Measurements from ENCODE around the gene NT5C1B. TPM values are rescaled to one million over a fixed set of nuclear protein-coding genes. Genes with fewer than 3 reads are reported as not detected.

NT5C1B gene
- total RNA-seq, 1 donor from 2014 or later, result not detected

- no peak for ATAC-seq
- no peak for DNase-seq (ENCODE audit: low spot score)
Observed at GRCh38 chr2:18600255-18600613, 10.9 kb upstream of the NT5C1B start.

DNA sequence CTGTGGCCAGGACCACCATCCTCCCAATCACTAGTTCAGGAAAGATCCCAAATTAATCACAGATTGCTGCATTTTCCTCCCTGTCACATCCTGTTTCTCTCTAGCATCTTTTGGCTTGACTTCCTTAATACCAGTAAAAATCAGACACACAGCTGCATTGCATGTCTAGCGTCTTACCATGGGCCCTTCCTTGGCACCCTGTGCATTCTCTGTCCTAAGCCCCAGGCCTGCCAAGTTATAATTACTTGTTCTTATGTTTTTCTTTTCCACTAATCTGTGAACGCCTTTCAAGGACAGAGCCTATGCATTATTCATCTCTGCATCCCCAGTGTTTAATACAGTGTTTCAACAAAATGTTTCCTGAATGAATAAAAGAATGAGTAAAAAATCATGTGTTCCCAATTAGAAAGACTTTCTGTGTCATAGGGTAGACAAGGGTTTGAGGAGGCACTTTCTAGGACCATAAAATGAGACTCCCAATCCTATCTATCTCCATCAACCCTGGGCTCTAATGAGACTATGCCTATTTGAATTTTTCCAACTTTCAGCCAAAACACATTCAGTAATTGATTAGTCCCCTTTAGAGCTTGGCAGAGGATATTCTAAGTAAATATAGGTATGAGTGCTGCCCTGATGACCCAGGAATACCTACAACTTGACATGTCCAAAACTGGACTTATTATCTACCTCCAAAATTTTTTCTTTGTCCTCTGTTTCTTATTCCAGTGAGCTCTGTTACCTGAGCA lies 10.3 kb upstream of the NT5C1B start:
- ATAC-seq, result peak; percentile 66
- DNase-seq (ENCODE audit: low spot score), result no peak

- no peak for DNase-seq (ENCODE audit: low spot score)
- peak; percentile 37 for ATAC-seq
Observed at GRCh38 chr2:18598848-18599484, 9.6 kb upstream of the NT5C1B start.

- DNase-seq (ENCODE audit: low spot score), result no peak
- no peak for ATAC-seq
Observed at GRCh38 chr2:18597618-18598017, 8.2 kb upstream of the NT5C1B start.

DNA sequence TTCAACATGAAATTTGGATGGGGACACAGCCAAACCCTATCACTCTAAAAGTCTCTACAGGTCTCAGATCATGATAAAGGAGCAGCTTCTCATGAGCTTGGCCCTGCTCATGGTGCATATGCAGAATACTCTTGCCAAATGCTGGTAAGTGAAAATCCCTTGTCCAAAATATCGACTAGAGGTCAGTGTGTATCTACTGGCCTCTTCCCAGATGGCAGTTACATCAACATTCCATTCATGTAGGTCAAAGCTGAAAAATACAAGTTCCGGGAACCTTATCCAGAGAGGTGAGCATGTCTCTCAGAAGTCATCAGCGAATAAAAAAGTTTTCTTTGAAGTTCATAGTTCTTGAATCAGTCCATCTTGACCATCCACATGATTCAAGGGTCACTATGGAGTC lies 7.6 kb upstream of the NT5C1B start:
- ATAC-seq (peak; percentile 82), DNase-seq (ENCODE audit: low spot score) (peak; percentile 62)

DNA sequence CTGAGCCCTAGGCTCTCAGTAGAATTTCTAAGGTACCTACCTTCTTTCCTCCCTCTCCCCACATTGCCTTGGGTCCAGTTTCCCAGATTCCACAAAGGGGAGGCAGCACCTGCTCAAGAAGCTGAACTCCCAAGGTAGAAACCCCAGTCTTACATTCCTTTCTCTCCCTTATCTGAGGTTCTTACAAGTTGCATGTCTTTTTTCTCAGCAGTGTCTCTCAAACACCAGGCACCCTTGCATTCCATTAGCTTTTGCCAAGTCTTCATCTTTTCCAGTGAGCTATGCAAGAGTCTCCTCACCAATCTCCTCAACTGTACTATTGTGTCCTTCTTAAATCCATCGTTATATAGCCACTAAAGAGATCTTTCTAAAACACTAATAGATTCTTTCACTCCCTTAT lies 4.1 kb upstream of the NT5C1B start:
- no peak for DNase-seq (ENCODE audit: low spot score)
- ATAC-seq, result no peak

GRCh38 chr2:18592372-18592771 lies 3.0 kb upstream of the NT5C1B start:
- DNase-seq (ENCODE audit: low spot score), result no peak
- no peak for ATAC-seq

DNA sequence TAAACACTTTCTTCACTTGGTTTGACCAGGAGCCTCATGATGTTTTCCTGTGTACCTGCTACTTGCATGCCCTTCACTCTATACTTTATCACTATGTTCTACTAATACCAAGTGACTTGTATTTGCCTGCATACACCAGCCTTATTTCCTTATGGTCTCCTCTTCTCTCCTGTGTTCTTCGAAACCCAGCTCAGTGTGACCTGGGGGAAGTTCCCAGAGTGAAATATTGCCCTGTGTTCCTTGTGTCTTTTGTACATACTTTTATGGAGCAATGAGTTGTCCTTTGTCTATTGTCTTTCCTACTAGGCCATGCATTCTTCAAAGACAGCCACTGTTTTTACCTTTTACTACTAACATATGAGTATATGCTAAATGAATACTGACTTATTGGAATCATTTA lies 567 bp downstream of the NT5C1B start:
- DNase-seq (ENCODE audit: low spot score) (no peak), ATAC-seq (no peak)

DNA sequence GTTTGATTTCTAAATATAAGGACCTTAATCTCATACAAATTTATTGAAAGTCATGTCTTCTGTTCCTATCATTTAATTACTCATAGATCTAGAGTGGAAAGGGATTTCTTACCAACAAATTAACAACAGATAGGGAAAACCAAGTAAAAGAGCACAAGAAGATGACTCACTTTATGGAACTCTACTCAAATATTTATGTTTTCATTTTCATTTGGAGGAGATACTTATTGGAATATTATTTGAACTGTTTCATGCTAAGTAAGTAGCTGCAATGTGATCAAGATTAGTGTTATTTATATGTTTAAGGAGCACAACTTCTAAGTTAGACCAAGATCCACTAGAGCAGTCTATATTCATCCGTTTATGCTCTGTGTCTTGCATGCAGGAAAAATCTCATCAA lies 1.3 kb downstream of the NT5C1B start:
- ATAC-seq, result no peak

GRCh38 chr2:18585526-18585925 lies 3.8 kb downstream of the NT5C1B start:
- ATAC-seq (no peak), DNase-seq (ENCODE audit: low spot score) (no peak)

More for the DNA sequence above, 1.3 kb downstream of the NT5C1B start:
- no peak for DNase-seq (ENCODE audit: low spot score)

DNA sequence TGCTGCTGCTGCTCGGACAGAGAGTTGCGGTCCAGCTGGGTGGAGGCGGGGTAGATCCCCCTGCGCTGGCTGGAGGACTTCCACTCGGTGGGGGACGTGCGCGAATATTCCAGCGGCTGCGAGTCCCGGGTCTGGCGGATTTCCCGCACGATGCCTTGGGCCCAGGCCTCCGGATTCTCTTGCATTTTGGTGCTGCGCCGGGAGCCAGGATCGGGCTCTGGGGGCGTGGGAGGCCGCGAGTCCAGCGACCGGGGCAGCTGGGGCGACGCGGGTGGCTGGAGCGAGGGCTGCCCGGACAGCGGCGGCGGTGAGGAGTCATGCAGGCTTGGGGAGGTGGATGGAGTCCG lies 4.8 kb downstream of the NT5C1B start:
- ATAC-seq (no peak), DNase-seq (ENCODE audit: low spot score) (no peak)

DNA sequence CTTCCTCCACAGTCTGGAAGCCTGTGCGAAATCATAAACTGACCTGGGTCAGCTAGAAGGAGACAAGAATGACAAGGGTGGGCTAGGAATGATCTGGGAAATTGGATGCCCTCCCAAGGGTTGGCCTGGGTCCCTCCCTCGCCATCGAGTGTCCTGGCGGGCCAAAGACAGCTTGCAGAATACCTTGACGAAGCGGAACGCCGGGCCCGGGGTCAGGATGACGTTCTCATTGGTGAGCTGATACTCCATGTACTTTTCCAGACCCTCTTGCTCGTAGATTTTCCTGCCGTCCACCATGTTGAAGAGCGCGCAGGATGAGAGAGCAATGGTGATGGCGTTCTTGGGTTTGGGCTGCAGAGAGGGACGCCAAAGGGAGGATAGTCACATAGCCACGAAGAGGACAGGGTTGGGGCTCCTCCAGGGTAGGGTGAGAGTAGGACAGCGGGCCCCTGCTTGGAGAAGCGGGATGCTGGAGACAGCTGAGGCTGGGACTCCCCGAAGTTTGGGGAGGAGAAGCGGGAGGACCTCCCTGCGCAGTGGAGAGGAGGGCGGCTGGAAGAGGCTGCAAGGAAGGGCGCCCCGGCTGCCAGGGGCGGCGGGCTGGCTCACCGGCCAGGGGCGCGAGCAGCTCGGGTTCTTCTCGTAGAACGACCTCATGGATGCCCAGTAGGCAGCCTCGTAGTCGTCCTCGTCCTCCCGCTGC lies 5.3 kb downstream of the NT5C1B start:
- ATAC-seq, result no peak
- no peak for DNase-seq (ENCODE audit: low spot score)

- ATAC-seq (no peak), DNase-seq (ENCODE audit: low spot score) (no peak)
Observed at GRCh38 chr2:18580606-18581005, 8.8 kb downstream of the NT5C1B start.

GRCh38 chr2:18578033-18578432 lies 11.3 kb downstream of the NT5C1B start:
- ATAC-seq (no peak), DNase-seq (ENCODE audit: low spot score) (no peak)

DNA sequence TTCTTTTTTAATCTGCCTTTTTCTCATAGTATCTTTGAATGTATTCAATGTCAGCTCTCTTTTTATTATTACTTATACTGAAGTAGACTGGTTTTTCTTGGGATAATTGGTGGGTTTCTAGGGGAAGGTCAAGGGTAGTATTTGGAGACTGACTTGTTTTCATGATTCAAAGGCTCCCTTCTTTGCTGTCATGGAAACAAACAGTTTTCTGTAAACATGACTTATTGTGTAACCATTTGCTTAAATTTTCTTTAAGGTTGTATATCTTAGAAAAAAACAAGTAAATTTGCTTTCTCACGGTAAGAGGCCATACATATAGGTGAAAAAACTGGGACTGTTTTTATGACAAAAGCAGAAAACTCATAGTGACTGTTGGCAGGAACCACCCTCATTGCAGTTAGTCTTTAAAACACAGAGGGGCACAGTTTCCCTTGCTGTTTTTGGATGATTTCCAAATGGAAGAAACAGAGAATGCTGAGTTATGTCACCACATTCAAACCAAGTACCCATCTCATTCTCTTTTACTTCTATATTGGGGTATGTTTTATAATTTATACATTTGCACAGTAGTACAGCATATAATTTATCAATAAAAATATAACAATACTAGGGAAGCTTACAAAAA lies 23.1 kb downstream of the NT5C1B start:
- ATAC-seq (no peak), DNase-seq (ENCODE audit: low spot score) (no peak)

DNA sequence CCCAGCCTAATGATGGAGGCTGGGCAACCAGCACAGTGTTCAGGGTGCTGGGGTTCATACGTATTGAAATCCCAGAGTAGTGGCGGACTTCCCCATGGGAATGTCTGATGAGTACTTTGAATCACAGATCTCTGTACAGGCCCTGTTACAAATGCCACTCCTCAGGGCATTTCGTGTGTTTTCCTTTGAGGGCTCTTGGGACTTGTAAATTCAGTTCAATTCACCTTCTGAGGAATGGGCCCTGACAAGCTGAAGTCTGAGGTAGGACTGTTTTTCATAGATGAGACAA lies 28.6 kb downstream of the NT5C1B start:
- DNase-seq (ENCODE audit: low spot score) (no peak), ATAC-seq (no peak)

- peak; percentile 96 for DNase-seq (ENCODE audit: low spot score)
- peak; percentile 93 for ATAC-seq
Observed at GRCh38 chr2:18560031-18560796, 29.2 kb downstream of the NT5C1B start, which contains the start of gene RDH14. RDH14 (minus strand) TSS chr2:18560653; CDS start chr2:18560572, 81 bp downstream.

GRCh38 chr2:18559531-18560030 lies 29.8 kb downstream of the NT5C1B start:
- ATAC-seq (no peak), DNase-seq (ENCODE audit: low spot score) (no peak)

DNA sequence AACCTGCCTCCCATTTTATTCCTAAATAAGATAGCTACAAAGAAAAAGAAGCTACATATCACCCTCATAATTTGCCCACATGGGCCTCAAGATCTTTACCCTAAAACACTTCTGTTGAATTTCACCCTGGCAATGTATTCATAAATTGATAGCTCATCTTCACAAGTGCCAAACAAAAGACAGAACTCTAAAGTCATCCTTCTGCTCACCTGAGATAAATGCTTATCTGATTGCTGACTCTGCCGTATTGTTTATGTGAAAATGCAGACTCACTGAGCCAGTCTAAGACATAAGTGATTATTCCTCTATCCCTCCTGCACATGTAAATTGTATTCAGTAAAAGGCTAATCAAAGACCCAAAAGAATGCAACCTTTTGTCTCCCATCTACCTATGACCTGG lies 30.9 kb downstream of the NT5C1B start:
- DNase-seq (ENCODE audit: low spot score) (no peak), ATAC-seq (no peak)

DNA sequence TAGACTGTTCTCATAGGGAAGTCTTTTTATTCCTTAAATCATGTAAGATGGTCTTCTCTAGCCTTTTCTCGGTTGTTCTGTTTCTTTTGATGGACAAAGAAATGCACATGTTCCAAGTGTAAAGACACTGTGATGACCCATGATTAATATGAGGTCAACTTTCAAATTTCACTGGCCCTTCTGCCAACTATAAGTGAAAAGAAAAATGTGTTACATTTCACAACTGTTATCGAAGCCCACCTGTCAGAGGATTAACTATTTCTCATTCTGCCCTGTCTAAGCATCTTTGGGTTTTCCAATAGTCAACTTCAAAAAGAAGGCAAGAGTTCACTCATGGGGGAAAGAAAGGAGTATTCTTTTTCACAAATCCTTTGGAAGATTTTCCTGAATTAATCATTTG lies 32.2 kb downstream of the NT5C1B start:
- no peak for DNase-seq (ENCODE audit: low spot score)
- ATAC-seq, result no peak
